Melanocyte of skin (primary cell): ENCODE data around the gene GPR148. TPM values are rescaled to one million over a fixed set of nuclear protein-coding genes. Genes with fewer than 3 reads are reported as not detected.

Experiments
- total RNA-seq, 2 donors: library from RNA; depleted of rRNA; stranded (reverse); fragments of >200 nt; gene quantifications; 2 replicates each; pipeline ENCODE4 v1.2.3, GENCODE V29; 2012

The GPR148 gene, protein sequence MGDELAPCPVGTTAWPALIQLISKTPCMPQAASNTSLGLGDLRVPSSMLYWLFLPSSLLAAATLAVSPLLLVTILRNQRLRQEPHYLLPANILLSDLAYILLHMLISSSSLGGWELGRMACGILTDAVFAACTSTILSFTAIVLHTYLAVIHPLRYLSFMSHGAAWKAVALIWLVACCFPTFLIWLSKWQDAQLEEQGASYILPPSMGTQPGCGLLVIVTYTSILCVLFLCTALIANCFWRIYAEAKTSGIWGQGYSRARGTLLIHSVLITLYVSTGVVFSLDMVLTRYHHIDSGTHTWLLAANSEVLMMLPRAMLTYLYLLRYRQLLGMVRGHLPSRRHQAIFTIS
- total RNA-seq, result not detected

DNA sequence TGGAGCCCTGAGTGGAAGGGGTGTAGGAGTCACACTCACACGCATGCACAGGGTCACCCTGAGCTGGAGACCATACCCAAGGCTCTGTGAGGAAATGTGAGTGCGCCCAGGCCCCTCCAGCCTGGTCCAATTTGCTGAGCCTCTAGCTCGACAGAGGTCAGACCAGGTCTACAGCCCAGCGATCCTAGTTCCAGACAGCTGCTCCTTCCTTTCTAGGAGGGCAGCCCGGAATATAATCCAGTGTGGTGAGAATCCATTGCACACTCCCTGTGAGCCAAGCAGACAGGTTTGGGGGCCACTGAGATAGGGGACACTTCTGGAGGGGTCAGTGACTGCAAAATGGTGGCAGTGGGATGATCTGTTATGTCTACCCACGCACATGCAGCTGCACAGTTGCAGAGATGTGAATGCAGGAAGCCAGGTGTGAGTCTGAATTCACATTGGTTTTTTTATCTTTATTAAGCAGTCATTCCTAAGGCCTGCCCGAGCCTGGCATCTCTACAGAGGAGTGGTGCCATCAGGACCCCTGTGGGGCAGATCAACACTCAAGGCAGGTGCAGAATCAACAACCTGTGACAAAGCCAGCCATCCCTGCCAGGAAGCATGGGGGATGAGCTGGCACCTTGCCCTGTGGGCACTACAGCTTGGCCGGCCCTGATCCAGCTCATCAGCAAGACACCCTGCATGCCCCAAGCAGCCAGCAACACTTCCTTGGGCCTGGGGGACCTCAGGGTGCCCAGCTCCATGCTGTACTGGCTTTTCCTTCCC, at the start of gene GPR148:
GPR148 (plus strand) TSS at position 522 of the 768 bp plus-strand sequence; CDS start at position 604, 82 bp downstream.

DNA sequence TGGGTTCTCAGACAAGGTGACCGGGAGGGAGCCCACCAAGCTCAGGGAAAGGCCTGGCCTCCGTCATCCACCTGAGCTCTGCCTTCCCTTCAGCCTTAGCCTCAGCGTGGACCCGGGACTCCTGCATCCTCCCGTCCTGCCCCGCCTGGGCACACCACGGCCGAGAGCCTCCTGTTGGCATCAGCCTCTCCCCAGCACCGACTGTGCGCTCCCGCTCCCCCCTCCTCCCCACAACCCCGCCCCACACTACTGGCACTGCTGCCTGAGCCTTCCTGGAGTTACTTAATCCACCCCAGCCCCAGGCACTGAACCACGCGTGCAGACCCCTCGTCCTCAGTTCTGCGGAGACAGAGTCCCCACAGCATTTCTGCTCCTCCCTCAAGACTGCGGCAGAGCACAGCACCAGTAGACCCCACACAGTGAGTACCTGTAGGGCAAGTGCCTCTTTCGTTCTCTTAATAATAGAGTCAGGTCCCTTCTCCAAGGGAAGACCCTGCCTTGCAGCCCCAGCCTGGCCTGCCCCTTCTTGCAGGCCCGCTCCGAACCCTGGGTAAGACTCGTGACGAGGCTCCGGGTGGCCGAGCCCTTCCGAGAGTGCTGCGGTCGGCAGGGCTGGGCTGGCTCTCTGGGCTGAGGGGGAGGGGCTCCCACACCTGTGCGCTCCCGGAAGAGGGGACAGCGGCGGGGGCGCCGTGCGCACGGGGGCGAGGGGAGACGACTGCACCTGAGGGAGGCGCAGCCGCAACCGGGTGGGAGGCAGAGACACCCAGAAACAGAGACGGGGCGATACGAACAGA, 26.6 kb downstream of the GPR148 start, which contains the start of gene AMER3:
AMER3 (plus strand) TSS at position 285 of the 797 bp plus-strand sequence. CDS start 6,533 bp downstream, outside the sequence.

Other genes starting within 250 kb of the GPR148 start
- not detected for gene POTEI, start 219.7 kb upstream of the GPR148 start, total RNA-seq
- gene CFC1B, start 207.8 kb upstream of the GPR148 start, total RNA-seq, result not detected
- gene CFC1, start 129.5 kb upstream of the GPR148 start, total RNA-seq, result not detected
- not detected for gene POTEJ, start 117.6 kb upstream of the GPR148 start, total RNA-seq
- not detected for gene AMER3, start 26.5 kb downstream of the GPR148 start, total RNA-seq
- gene ARHGEF4, start 107.8 kb downstream of the GPR148 start, total RNA-seq, result 1 to 10 TPM; 2.0 to 3.8 TPM